HFFc6 (cell line): ENCODE results near the gene ANTXR1. TPM values are rescaled to one million over a fixed set of nuclear protein-coding genes. Genes with fewer than 3 reads are reported as not detected.

ENCODE experiments used
- DNase-seq: peaks from one replicate; pipeline ENCODE4 v3.0.0-alpha.2; 2018
- H3K27ac Mint-ChIP-seq: 2 replicates; pipeline ENCODE4 v1.8.0; 2020; ENCODE audit warnings: mild to moderate bottlenecking, mixed read lengths
- H3K27me3 Mint-ChIP-seq: 2 replicates; pipeline ENCODE4 v1.8.0; 2021; ENCODE audit warnings: mild to moderate bottlenecking, moderate library complexity, mixed read lengths; ENCODE audit not compliant: insufficient read depth
- H3K36me3 Mint-ChIP-seq: 2 replicates; pipeline ENCODE4 v1.8.0; 2021; ENCODE audit warnings: low read depth, mixed read lengths
- H3K4me1 Mint-ChIP-seq: 2 replicates; pipeline ENCODE4 v1.8.0; 2020; ENCODE audit warnings: low read depth, mixed read lengths
- H3K4me3 Mint-ChIP-seq: 2 replicates; pipeline ENCODE4 v1.8.0; 2020; ENCODE audit warnings: mild to moderate bottlenecking, moderate library complexity, mixed read lengths
- H3K9me3 Mint-ChIP-seq: 2 replicates; pipeline ENCODE4 v1.8.0; 2020; ENCODE audit warnings: mild to moderate bottlenecking, mixed read lengths
- CTCF ChIP-seq: fragments of 200-600 bp; sonication (generic); IDR thresholded peaks from 2 replicates; pipeline ENCODE4 v1.5.0; 2021; ENCODE audit warnings: antibody characterized with exemption, mild to moderate bottlenecking
- total RNA-seq, 6 experiments: library from RNA; stranded (reverse); fragmentation: NEBNext Ultra II Directional; extraction: Animal tissue kit (Norgen Biotek cat#: 25700); gene quantifications; 2 replicates in 1 of 6; 3 replicates in 5 of 6; pipeline ENCODE4 v1.2.3, GENCODE V29; 2021

ANTXR1 gene
- total RNA-seq, 6 experiments from 2014 or later: 98.0 to 137 (median 124) TPM

- Mint-ChIP-seq H3K4me3 (peak overlapping the region; percentile 25; the same call in 1 of the 2 replicates), H3K4me1 (peaks cover 34% of the 10 kb centered on the region), H3K9me3 (no peaks in the 10 kb centered on the region), H3K36me3 (peaks cover 51% of the 10 kb centered on the region), H3K27me3 (peaks cover 1% of the 10 kb centered on the region; the same call in 1 of the 2 replicates), H3K27ac (peak overlapping the region; percentile 84)
- DNase-seq: peak; percentile 64
- TF ChIP-seq CTCF: no peak
Measured at GRCh38 chr2:69046221-69046662, 33.3 kb downstream of the ANTXR1 start.

GRCh38 chr2:69047625-69048145 lies 34.7 kb downstream of the ANTXR1 start:
- H3K27me3 Mint-ChIP-seq: peaks cover 1% of the 10 kb centered on the region; the same call in 1 of the 2 replicates
- H3K4me3 Mint-ChIP-seq: no peak overlapping the region
- H3K27ac Mint-ChIP-seq: no peak overlapping the region
- TF ChIP-seq CTCF: no peak
- peaks cover 38% of the 10 kb centered on the region for H3K4me1 Mint-ChIP-seq
- no peaks in the 10 kb centered on the region for H3K9me3 Mint-ChIP-seq
- peaks cover 40% of the 10 kb centered on the region for H3K36me3 Mint-ChIP-seq
- no peak for DNase-seq

GRCh38 chr2:69050802-69051201 lies 37.8 kb downstream of the ANTXR1 start:
- Mint-ChIP-seq H3K27ac (no peak overlapping the region), H3K9me3 (no peaks in the 10 kb centered on the region), H3K27me3 (peaks cover 1% of the 10 kb centered on the region; the same call in 1 of the 2 replicates), H3K4me1 (peaks cover 38% of the 10 kb centered on the region), H3K4me3 (no peak overlapping the region), H3K36me3 (peaks cover 16% of the 10 kb centered on the region)
- TF ChIP-seq CTCF: no peak
- no peak for DNase-seq

- no peaks in the 10 kb centered on the region; the same call in 1 of the 2 replicates for H3K27me3 Mint-ChIP-seq
- peaks cover 15% of the 10 kb centered on the region for H3K36me3 Mint-ChIP-seq
- TF ChIP-seq CTCF: no peak
- no peak for DNase-seq
- no peaks in the 10 kb centered on the region for H3K9me3 Mint-ChIP-seq
- no peak overlapping the region for H3K27ac Mint-ChIP-seq
- no peak overlapping the region for H3K4me3 Mint-ChIP-seq
- H3K4me1 Mint-ChIP-seq: peaks cover 21% of the 10 kb centered on the region
Measured at GRCh38 chr2:69053416-69053965, 40.5 kb downstream of the ANTXR1 start.

GRCh38 chr2:69054431-69054830 lies 41.5 kb downstream of the ANTXR1 start:
- no peak for DNase-seq
- H3K9me3 Mint-ChIP-seq: no peaks in the 10 kb centered on the region
- H3K36me3 Mint-ChIP-seq: peaks cover 22% of the 10 kb centered on the region
- H3K27ac Mint-ChIP-seq: no peak overlapping the region
- H3K27me3 Mint-ChIP-seq: no peaks in the 10 kb centered on the region; the same call in 1 of the 2 replicates
- no peak overlapping the region for H3K4me3 Mint-ChIP-seq
- peaks cover 21% of the 10 kb centered on the region for H3K4me1 Mint-ChIP-seq
- no peak for TF ChIP-seq CTCF
